ENCODE results near the gene OSR1. TPM values are rescaled to one million over a fixed set of nuclear protein-coding genes. Genes with fewer than 3 reads are reported as not detected.

Gene OSR1
- polyA plus RNA-seq, 1 experiment: 6.7 TPM

DNA sequence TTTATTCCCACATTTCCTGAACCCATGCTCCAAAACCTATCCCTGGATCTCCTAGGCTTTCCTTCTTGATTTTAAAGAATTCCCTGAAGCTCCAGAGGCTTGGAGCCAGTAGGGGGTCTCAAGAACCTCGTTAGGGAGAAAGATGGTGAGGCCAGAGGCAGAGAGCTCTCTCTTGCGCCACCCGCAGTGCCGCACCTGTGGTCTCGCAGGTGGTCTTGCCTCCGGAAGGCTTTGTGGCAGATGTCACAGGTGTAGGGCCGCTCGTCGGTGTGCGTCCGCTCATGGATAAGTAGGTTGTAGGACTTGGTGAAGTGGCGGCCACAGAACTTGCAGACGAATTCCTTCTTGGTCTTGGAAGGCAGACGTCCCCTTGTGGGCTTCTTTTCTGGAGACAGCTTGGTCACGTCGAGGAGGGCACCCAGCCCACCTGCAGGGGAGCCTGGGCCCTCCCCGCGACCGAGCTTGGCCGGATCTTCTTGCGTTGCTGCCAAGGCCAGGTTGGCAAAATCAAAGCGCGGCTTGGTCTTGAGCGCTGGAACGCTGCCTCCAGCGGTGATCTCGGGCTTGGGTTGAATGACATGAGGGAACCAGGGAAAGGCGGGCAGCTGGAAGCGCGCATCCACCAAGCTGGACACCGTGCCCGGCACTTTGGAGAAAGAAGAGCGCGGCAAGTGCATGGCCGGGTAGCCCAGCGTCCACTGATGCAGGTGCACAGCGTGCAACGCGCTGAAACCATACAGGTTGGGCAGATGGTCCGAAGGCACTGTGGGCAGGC, 5.3 kb downstream of the OSR1 start:
- ChIA-PET POLR2A (no interaction called here), CTCF (interaction anchor here (1.3 kb wide), 1 partner anchor 833 kb away, joined by 3 read pairs; no protein-coding TSS in a partner anchor)
- Histone ChIP-seq H3K36me3 (ENCODE audit: control insufficient read depth, insufficient read depth, low read length) (peaks cover 9% of the 10 kb centered on the region), H3K27me3 (ENCODE audit: control insufficient read depth, insufficient read depth, low read length) (no peaks in the 10 kb centered on the region), H3K4me3 (ENCODE audit: low read depth, low read length) (no peak overlapping the region)
- TF ChIP-seq, protein P1, sequence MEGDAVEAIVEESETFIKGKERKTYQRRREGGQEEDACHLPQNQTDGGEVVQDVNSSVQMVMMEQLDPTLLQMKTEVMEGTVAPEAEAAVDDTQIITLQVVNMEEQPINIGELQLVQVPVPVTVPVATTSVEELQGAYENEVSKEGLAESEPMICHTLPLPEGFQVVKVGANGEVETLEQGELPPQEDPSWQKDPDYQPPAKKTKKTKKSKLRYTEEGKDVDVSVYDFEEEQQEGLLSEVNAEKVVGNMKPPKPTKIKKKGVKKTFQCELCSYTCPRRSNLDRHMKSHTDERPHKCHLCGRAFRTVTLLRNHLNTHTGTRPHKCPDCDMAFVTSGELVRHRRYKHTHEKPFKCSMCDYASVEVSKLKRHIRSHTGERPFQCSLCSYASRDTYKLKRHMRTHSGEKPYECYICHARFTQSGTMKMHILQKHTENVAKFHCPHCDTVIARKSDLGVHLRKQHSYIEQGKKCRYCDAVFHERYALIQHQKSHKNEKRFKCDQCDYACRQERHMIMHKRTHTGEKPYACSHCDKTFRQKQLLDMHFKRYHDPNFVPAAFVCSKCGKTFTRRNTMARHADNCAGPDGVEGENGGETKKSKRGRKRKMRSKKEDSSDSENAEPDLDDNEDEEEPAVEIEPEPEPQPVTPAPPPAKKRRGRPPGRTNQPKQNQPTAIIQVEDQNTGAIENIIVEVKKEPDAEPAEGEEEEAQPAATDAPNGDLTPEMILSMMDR (IDR thresholded peaks at IDR 0.05; ENCODE audit: insufficient read depth, low read depth, low read length): no peak
- no peak for DNase-seq (ENCODE audit: low read depth)

DNA sequence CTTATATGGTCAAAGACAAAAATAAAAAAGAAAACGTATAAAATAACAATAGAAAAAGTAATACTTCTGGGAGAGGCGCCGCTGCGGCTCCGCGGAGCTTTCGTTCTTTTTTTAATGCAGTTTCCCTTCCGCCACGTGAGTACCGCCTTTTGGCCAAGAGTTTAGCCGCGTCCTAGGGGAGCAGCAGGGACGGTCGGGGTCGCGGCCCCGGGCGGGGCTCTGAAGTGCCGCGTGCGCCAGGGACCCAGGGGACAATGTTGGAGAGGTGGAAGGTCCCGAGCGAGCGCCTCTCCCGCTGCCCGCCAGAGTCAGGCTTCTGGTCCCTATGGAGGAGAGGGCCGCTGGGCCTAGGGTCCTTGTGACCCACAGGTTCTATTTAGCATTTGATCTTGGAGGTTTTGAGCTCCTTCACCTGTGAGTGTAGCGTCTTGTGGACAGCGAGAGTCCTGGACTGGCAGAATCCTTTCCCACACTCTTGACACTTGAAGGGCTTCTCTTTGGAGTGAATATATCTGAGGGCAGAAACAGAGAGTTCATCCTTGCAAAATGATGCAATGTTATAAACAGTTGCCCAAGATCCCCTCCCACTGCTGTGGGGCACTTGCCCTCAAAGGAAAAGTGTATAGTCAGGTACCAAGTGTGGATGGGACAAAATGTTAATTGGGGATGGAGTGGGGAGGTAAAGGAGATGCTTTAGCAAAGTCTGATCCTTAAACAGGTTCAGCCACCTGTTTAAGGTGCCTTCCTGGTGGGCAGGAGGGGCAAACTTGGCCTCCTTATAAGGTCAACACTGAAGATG, 6.3 kb downstream of the OSR1 start:
- no peak overlapping the region for H3K4me3 ChIP-seq (ENCODE audit: low read depth, low read length)
- CTCF ChIA-PET: interaction anchor here (1.0 to 1.3 kb wide), 2 partner anchors 230 to 832 kb away, joined by 3 to 4 read pairs; no protein-coding TSS in a partner anchor
- TF ChIP-seq, protein P1 (IDR thresholded peaks at IDR 0.05; ENCODE audit: insufficient read depth, low read depth, low read length): no peak
- peaks cover 9% of the 10 kb centered on the region for H3K36me3 ChIP-seq (ENCODE audit: control insufficient read depth, insufficient read depth, low read length)
- POLR2A ChIA-PET: no interaction called here
- no peaks in the 10 kb centered on the region for H3K27me3 ChIP-seq (ENCODE audit: control insufficient read depth, insufficient read depth, low read length)
- no peak for DNase-seq (ENCODE audit: low read depth)

DNA sequence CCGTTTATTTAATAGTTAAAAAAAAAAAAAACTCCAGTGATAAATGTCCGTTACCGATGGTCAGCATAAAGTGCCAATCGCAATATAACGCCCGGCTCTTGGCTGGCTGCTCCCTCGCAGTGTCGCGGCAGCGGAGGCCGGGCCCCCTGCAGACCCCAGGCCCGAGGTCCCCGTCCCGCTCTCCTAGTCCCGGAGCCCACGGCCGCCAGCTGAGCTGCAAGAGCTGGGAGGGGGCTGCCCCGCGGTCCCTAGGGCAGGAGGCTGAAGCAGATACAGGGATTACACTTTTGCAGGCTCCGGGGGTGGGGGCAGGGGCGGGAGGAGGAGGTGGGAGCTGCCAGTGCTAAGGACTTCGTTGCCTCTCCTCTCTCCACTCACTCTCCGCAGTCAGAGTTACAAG, 6.9 kb downstream of the OSR1 start:
- H3K36me3 ChIP-seq (ENCODE audit: control insufficient read depth, insufficient read depth, low read length): peaks cover 9% of the 10 kb centered on the region
- no peaks in the 10 kb centered on the region for H3K27me3 ChIP-seq (ENCODE audit: control insufficient read depth, insufficient read depth, low read length)
- TF ChIP-seq, protein P1 (IDR thresholded peaks at IDR 0.05; ENCODE audit: insufficient read depth, low read depth, low read length): no peak
- POLR2A ChIA-PET: no interaction called here
- DNase-seq (ENCODE audit: low read depth): no peak
- no peak overlapping the region for H3K4me3 ChIP-seq (ENCODE audit: low read depth, low read length)
- CTCF ChIA-PET: interaction anchor here (1.0 to 1.3 kb wide), 2 partner anchors 229 to 832 kb away, joined by 3 to 4 read pairs; no protein-coding TSS in a partner anchor

DNA sequence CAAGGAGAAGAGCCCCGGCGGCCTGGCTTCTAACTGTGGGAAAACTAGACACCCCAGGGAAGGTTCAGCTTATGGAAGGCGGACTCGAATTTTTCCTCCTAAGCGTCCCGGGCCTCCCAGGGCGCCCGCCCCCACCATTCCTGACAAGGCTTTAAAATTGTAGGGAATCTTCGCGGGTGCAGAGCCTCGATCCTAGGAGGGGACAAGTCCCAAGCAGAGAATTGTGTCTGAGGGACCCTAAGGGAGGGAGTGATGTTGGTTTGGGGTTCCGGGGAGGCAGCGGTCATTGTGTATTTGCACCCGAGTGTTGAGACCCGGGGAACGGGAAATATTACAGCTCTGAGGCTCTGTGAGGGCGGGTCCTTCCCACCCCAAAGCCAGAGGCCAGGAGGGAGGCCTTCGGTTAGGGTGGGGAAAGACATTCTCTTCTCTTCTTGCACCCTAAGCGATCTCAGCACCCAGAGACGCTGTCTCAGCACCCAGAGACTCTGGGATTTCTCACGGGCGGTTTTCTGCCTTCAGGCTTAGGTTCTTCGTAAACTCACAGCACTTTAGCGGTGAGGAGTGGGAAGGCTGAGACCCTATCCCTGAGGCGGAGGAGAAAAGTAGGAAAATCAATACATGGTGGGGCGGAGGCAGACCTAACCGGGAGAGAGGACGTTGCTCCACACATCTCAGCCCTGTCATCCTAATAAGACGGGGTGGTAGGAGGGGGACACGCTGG, 7.6 kb downstream of the OSR1 start:
- POLR2A ChIA-PET: no interaction called here
- H3K27me3 ChIP-seq (ENCODE audit: control insufficient read depth, insufficient read depth, low read length): no peaks in the 10 kb centered on the region
- TF ChIP-seq, protein P1 (IDR thresholded peaks at IDR 0.05; ENCODE audit: insufficient read depth, low read depth, low read length): no peak
- no peak for DNase-seq (ENCODE audit: low read depth)
- peaks cover 10% of the 10 kb centered on the region for H3K36me3 ChIP-seq (ENCODE audit: control insufficient read depth, insufficient read depth, low read length)
- no peak overlapping the region for H3K4me3 ChIP-seq (ENCODE audit: low read depth, low read length)
- CTCF ChIA-PET: no interaction called here

Data from BJ (cell line).